ENCODE data around the gene RFX4.
"Not testable (repeated sequence)": the region's sequence is repeated elsewhere in the genome, so short reads cannot be mapped to it uniquely, and the experiment has no call there.

GRCh38 chr12:106620588-106620987 is 37.8 kb downstream of the RFX4 start:
- not testable (repeated sequence) for TF ChIP-seq CTCF (IDR thresholded peaks at IDR 0.05; ENCODE audit: extremely low read depth in 1 of 2, insufficient read depth in 1 of 2, low read depth in 1 of 2, low read length in 2 of 2); POLR2A (IDR thresholded peaks at IDR 0.05; ENCODE audit: low read depth, low read length); MAX (IDR thresholded peaks at IDR 0.05; ENCODE audit: insufficient read depth, insufficient read length)

Measured in endothelial cell of umbilical vein (primary cell).